HEK293T (cell line): ENCODE results near the gene C20orf202.

ENCODE experiments used
- ARNT ChIP-seq: fragments of 450-650 bp; IDR thresholded peaks from 2 replicates; pipeline ENCODE4 v1.6.1; 2017; ENCODE audit warnings: mild to moderate bottlenecking
- BHLHE40 ChIP-seq: fragments of 450-650 bp; IDR thresholded peaks from 2 replicates; pipeline ENCODE4 v1.6.1; 2016; ENCODE audit warnings: mild to moderate bottlenecking, moderate library complexity, borderline replicate concordance
- CTBP1 ChIP-seq: fragments of 450-650 bp; IDR thresholded peaks from 2 replicates; pipeline ENCODE4 v1.6.1; 2016; ENCODE audit warnings: borderline replicate concordance
- ELF4 ChIP-seq: fragments of 450-650 bp; IDR thresholded peaks from 2 replicates; pipeline ENCODE4 v1.6.1; 2017; ENCODE audit warnings: antibody characterized with exemption
- FOXM1 ChIP-seq: fragments of 450-650 bp; IDR thresholded peaks from 2 replicates; pipeline ENCODE4 v1.6.1; 2017; ENCODE audit warnings: mild to moderate bottlenecking, borderline replicate concordance
- L3MBTL2 ChIP-seq: fragments of 450-650 bp; conservative IDR thresholded peaks from 2 replicates; pipeline ENCODE4 v1.6.1; 2016; ENCODE audit warnings: mild to moderate bottlenecking
- NFRKB ChIP-seq: fragments of 450-650 bp; IDR thresholded peaks from 2 replicates; pipeline ENCODE4 v1.6.1; 2016; ENCODE audit warnings: mild to moderate bottlenecking, moderate library complexity
- SP1 ChIP-seq: fragments of 450-650 bp; IDR thresholded peaks from 2 replicates; pipeline ENCODE4 v1.6.1; 2017
- SUZ12 ChIP-seq: fragments of 450-650 bp; IDR thresholded peaks from 2 replicates; pipeline ENCODE4 v1.6.1; 2016; ENCODE audit warnings: mild to moderate bottlenecking
- TARDBP ChIP-seq: fragments of 450-650 bp; IDR thresholded peaks from 2 replicates; pipeline ENCODE4 v1.6.1; 2016
- ZNF384 ChIP-seq: fragments of 450-650 bp; IDR thresholded peaks from 2 replicates; pipeline ENCODE4 v1.6.1; 2016
- TF ChIP-seq, protein P1 (sequence below): fragments of 450-650 bp; IDR thresholded peaks from 2 replicates; pipeline ENCODE4 v1.6.1; 2016

DNA sequence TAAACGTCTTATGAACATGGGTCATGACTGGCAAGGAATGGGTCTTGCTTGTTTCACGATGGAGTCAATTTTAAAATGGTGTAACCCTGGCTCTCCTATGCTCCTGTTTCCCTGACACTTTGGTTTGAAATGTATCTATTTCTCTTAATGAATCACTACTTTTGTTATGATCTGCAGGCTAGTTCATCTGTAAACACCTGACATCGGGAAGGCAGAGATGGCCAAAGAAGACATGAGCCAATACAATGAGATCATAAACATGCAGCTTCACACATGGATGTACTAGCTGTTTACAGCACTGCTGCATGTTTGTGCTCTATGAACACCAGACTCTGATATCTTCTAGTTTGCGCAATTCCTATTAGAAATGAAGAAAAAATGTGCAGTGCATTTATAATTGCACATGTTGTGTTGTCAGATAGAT is 11.6 kb downstream of the C20orf202 start:
- no peak for TF ChIP-seq FOXM1
- TF ChIP-seq NFRKB: no peak
- no peak for TF ChIP-seq ZNF384
- no peak for TF ChIP-seq TARDBP
- TF ChIP-seq SUZ12: no peak
- TF ChIP-seq ELF4: no peak
- no peak for TF ChIP-seq SP1
- TF ChIP-seq L3MBTL2: no peak
- TF ChIP-seq, protein P1, sequence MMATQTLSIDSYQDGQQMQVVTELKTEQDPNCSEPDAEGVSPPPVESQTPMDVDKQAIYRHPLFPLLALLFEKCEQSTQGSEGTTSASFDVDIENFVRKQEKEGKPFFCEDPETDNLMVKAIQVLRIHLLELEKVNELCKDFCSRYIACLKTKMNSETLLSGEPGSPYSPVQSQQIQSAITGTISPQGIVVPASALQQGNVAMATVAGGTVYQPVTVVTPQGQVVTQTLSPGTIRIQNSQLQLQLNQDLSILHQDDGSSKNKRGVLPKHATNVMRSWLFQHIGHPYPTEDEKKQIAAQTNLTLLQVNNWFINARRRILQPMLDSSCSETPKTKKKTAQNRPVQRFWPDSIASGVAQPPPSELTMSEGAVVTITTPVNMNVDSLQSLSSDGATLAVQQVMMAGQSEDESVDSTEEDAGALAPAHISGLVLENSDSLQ: no peak
- TF ChIP-seq ARNT: no peak
- no peak for TF ChIP-seq CTBP1
- TF ChIP-seq BHLHE40: no peak
